Dermis blood vessel endothelial cell (primary cell): Measurements from ENCODE around the gene GALNT4. TPM values are rescaled to one million over a fixed set of nuclear protein-coding genes. Genes with fewer than 3 reads are reported as not detected.

Experiments used
- DNase-seq: peaks from one replicate; pipeline ENCODE4 v3.0.0; 2010
- total RNA-seq: library from RNA; depleted of rRNA; stranded (reverse); fragments of >200 nt; gene quantifications from 2 replicates; pipeline ENCODE4 v1.2.3, GENCODE V29; 2014

GALNT4 gene
- total RNA-seq, 1 donor from 2014 or later: 18.5 TPM

DNA sequence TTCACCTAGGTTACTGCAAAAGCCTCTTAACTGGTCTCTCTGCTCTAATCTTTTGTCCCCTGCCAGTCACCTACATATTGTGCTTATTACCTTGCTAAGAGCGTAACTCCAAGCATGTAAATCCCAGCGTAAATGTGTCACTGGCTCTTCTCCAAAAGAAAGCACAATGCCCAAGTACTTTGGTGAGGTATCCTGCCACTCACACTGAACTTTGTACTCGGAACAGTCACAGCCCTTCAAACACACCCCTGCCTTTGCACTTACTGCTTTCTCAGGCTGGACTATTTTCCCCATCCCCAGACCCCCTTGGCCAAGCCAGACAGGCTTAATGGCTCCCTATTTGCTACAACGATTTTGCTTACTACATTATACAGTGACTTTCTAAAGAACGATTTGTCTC, 31.7 kb downstream of the GALNT4 start:
- no peak for DNase-seq

DNA sequence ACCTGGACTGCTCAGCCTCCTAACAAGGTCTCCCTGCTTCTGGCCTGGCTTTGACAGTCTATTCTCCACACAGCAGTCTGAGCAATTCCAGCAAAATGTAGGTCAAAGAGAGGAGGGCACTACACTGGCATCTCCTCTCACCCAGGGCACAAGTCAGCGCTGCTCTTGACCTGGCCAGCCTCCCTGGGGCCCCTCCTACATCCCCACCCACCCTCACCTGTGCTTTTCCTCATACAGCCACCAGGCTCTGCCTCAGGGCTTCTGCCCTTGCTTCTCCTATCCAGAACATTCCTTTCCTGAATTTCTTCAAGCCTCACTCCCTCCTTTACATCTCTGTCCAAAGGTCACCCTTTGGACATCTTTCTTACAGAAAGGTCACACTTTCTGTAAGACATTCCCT, 33.7 kb downstream of the GALNT4 start:
- no peak for DNase-seq

DNA sequence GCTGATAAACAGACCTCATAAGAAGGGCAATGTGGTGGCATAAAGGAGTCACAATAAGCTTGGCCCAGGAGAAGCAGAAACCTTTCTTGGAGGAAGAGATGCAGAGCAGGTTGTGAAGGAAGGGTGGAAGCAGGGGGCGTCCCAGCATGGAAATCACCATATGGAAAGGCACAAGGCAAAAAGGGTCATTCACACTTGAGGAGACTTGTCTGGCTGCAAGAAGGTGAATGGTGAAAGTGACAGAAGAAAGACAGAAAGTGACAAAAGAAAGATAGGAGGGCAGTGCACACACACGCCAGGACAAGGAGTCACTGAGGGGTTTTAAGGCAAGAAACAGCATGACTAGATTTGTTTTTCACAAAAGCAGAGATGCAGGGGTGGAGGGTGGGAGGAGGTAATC, 38.3 kb downstream of the GALNT4 start:
- no peak for DNase-seq

DNA sequence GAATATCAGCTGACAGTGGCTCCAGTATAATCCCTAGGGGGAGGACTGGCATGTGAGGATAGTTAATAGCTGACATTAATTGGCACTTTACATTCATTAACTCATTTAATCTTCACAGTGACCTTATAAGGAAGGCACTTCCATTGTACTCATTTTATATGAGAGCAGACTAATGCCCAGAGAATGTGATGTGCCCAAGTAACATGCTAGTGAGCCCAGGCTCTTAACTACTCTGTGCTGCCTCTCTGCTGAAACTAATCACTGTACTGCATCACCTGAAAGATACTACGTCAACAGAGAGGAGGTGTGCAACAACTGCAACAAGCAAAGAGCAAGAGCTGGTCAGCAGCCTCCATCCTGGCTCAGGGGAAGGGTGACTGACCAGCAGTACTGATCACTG, 40.1 kb downstream of the GALNT4 start:
- DNase-seq: no peak

DNA sequence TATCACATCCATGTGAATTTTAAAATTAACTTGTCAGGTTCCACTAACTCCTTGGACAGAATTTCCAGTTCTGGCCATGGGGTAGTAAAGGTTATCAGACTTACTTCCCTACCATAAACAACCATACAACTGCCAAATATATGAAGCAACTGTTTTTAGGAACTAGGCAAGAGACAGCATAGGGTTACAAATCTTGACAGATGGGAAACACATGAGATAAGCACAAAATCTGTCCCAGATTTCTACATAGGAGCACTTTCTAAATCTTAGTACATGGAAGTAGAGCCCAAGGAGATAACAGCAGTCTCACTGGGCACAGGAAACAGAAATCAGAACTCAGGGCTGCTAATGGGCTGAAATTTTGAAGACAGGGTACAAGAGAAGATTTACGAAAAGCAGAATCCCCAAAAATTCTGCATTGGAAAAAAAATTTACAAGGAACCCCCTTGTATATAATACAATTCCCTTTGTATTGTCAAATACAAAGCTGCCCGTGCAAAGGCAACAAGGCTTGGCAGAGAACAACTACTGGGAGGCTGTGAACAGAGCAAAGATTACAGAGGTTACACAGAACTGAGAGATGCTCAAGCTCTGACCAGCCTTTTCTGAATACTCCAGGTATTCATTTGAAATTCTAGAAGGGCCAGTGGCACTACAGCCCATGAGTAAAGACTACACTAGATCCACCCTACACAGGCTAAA, 43.2 kb downstream of the GALNT4 start:
- DNase-seq: no peak

DNA sequence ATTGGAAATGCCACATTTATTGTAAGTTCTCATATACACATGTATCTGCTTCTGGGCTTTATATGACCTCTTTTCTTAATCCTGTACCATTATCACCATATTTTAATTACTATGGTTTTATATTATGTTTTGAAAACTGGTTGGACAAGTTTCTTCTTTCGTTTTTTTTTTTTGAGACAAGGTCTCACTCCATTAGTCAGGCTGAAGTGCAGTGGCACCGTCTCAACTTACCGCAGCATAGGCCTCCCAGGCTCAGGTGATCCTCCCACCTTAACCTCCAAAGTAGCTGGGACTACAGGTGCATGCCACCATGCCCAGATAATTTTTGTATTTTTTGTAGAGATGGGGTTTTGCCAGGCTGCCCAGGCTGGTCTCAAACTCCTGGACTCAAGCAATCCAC, 44.6 kb downstream of the GALNT4 start:
- no peak for DNase-seq

DNA sequence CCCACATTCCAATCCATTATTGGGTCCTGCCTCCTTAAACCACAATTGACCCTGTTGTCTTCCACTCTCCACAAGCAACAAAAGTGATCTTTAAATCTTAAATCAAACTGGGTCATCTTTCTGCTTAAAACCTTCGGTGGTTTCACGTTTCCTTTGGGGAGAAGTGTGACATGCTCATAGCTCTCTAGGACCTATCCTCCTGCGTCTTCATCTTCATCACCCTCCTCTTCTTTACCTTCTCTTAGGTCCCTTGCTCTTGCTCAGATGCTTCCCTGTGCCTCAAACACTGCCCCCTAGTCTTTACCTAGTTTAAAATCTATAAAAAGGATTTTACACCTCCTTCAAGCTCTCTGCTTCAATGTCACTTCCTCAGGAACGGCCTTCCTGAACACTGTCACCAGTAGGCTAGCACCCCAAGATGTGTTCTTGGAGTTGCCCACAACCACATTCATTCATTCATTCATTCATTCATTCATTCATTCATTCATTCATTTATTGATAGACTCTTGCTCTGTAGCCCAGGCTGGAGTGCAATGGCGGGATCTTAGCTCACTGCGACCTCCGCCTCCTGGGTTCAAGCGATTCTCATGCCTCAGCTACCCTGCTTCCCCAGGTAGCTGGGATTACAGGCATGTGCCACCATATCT, 46.8 kb downstream of the GALNT4 start:
- DNase-seq: no peak

DNA sequence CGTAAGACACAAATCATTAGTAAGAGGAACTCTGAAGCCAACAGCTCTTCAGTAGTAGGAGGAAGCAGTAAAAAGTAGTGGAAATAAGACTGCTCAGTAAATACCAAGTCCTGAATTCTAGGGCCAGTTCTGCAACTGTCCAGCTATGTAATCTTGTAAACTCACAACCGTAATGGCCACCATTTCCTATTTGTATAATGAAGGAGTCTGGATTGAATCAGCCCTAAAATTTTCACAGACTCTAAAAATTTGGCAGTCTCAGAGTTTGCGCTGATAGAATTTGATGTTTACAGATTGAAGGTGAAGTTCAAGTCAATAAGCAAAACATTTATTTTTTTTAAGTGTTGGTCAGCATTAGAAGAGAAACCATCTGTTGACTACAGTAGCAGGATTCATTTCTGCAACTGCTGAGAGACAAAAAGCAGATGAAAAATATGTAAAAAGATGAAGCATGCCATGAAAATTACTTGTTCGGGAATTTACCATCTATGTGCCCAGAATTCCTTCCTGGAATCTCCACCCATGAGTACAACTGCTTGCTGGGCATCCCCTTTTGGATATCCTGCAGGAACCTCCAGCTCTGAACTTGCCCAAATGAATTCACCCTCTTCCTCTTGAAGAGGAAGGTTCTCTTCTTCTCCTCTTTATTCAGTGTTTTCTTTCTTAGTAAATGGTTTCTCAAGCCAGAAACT, 47.5 kb downstream of the GALNT4 start:
- DNase-seq: no peak

DNA sequence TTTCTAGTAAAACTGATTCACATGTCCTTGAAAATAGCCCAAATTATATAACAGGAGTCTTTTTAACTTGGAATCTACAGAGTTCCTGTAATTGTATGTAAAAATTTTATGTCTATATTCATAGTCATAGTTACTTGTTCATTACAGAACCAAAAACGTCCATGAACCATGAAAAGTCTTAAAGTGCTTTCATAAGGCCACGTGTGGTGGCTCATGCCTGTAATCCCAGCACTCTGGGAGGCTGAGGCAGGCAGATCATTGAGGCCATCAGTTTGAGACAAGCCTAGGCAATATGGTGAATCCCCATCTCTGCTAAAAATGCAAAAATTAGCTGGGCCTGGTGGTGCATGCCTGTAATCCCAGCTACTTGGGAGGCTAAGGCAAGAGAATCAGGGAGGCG, 48.4 kb downstream of the GALNT4 start:
- DNase-seq: no peak

DNA sequence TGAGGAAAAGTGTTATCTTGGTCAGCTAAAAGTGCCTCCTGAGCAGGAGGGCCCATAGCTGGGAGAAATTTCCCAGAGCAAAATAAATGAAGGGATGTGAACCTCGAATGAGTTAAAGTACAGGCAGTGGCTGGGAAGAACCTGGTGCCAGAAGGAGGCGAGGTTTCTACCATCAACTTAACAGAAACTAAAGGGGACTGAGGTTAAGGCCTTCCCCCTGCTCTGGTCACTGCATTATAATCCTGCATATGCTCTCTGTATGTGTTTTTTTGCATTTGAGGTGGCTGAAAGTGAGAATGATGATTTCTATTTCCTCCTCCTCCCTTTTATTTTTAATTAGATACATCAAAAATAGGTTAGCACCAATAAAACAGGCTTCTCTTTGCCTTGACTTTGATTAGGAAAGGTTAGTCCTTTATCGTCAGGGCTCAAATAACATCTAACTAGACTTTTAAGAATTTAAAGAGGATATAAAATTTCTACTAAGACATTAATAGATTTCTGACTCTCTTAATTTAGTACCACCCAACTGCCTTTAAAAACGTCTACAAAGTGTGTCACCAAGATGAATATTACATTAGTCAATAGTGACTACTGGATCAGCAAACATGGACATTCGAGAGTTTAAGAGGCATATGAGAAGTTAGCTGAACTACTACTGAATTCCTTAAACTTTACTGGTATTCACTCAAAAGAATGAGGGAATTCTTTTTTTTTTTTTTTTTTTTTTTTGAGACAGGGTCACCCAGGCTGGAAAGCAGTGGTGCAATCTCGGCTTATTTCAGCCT, 49.2 kb downstream of the GALNT4 start:
- no peak for DNase-seq

DNA sequence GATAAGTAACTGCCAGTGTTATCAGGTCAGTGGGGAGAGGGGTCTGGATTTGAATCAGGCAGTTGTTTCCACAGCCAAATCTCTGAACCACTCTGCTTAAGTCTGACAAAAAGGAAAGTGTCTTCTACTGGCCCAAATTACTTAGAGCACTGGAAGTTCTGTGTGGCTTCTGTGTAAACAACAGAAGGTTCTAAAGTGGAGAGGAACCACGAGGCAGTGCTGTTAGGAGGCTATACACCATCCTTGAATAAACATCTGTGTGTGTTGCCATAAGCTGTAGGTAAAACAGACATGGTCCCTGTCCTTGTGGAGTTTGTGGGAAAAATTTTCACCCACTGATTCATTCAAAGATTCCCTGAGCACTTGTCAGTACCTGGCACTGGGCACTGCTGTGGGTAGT, 50.0 kb downstream of the GALNT4 start:
- DNase-seq: no peak

Other genes with a start within 250 kb of the GALNT4 start
- gene DUSP6, start 172.3 kb downstream of the GALNT4 start, total RNA-seq: 309 and 317 TPM in 2 replicates
- gene POC1B, start 1.3 kb upstream of the GALNT4 start, total RNA-seq: 17.9 and 25.2 TPM in 2 replicates
- 35.8 and 51.6 TPM in 2 replicates for gene ATP2B1, start 184.0 kb upstream of the GALNT4 start, total RNA-seq